HepG2 (cell line): ENCODE results near the gene CMIP. TPM values are rescaled to one million over a fixed set of nuclear protein-coding genes. Genes with fewer than 3 reads are reported as not detected.
A peak's percentile ranks its signal among the peaks of the same experiment; 100 is the strongest.

Source experiments
- ATAC-seq: fragments of 200-7000 bp; cut with Tn5 transposase; 3 replicates; pipeline ENCODE4 v1.9.1; 2020; ENCODE audit warnings: mild to moderate bottlenecking, moderate library complexity
- BruUV-seq: library from RNA; stranded (reverse); fragments of 400-500 nt; replicated peaks from 2 replicates; lab custom pipeline; 2021; lab: Mats Ljungman, UMichigan
- CTCF ChIA-PET: fragments of 300-600 bp; formaldehyde crosslinking; extraction: SDS; loops from one replicate; lab custom pipeline; 2021; ENCODE audit warnings: low total read pairs, inconsistent platforms, low intra/inter-chr PET ratio; lab: Yijun Ruan, JAX
- POLR2A ChIA-PET: fragments of 350-600 bp; sonication (Branson Sonifier 250); formaldehyde crosslinking; loops from one replicate; lab custom pipeline; 2020; ENCODE audit warnings: antibody characterized with exemption, inconsistent platforms; lab: Yijun Ruan, JAX
- DNase-seq: peaks from one replicate; pipeline ENCODE4 v3.0.0-alpha.2; 2015; ENCODE audit warnings: low spot score
- FAIRE-seq: peaks from 3 replicates; lab custom pipeline; 2011; peaks lifted over from hg19 to GRCh38; lab: Jason Lieb, UNC
- H2AFZ ChIP-seq: one replicate; pipeline ENCODE4 v1.6.1; 2011; ENCODE audit warnings: low read length, inconsistent platforms
- H3K27ac ChIP-seq: fragments of 300-600 bp; 3 replicates; pipeline ENCODE4 v1.8.0; 2011; ENCODE audit warnings: mixed run types, mild to moderate bottlenecking, mixed read lengths, low read length, inconsistent platforms; ENCODE audit not compliant: insufficient read depth; ENCODE audit errors: extremely low read length
- H3K27me3 ChIP-seq, 2 experiments: fragments of 200-600 bp in 1 of 2; 2 replicates in 1 of 2; 3 replicates in 1 of 2; pipeline versions ENCODE4 v1.6.0 to v1.8.0; 2011; ENCODE audit warnings: low read length in 2 of 2, mild to moderate bottlenecking in 2 of 2, moderate library complexity in 2 of 2, inconsistent platforms in 1 of 2; ENCODE audit not compliant: insufficient read depth in 2 of 2, control insufficient read depth in 1 of 2
- H3K36me3 ChIP-seq, 2 experiments: fragments of 200-600 bp in 1 of 2; replicated peaks in 1 of 2; 2 replicates in 1 of 2; 3 replicates in 1 of 2; pipeline versions ENCODE4 v1.5.1 to v1.8.0; 2011; ENCODE audit warnings: low read length in 2 of 2, inconsistent platforms in 1 of 2; ENCODE audit not compliant: insufficient read depth in 2 of 2, control insufficient read depth in 1 of 2
- H3K4me1 ChIP-seq: 2 replicates; pipeline ENCODE4 v1.5.1; 2012; ENCODE audit warnings: low read length, inconsistent platforms; ENCODE audit not compliant: insufficient read depth
- H3K4me2 ChIP-seq: 2 replicates; pipeline ENCODE4 v1.6.0; 2011; ENCODE audit warnings: low read depth, low read length, inconsistent platforms
- H3K4me3 ChIP-seq, 3 experiments: fragments of 200-600 bp in 1 of 3; sonication (generic), shearing (Covaris generic) in 1 of 3; replicated peaks in 1 of 3; 2 replicates each; pipeline ENCODE4 v1.5.1; 2011 to 2016; ENCODE audit warnings: low read length in 3 of 3, inconsistent platforms in 2 of 3, low read depth in 2 of 3, mild to moderate bottlenecking in 2 of 3, control low read depth in 1 of 3, mixed read lengths in 1 of 3; ENCODE audit not compliant: insufficient read depth in 1 of 3
- H3K79me2 ChIP-seq: one replicate; pipeline ENCODE4 v1.6.1; 2011; ENCODE audit warnings: low read length, inconsistent platforms; ENCODE audit not compliant: insufficient read depth
- H3K9ac ChIP-seq: 2 replicates; pipeline ENCODE4 v1.6.0; 2011; ENCODE audit warnings: mild to moderate bottlenecking, low read depth, low read length, inconsistent platforms; ENCODE audit not compliant: insufficient read depth
- H3K9me3 ChIP-seq: 2 replicates; pipeline ENCODE4 v1.5.1; 2012; ENCODE audit warnings: mild to moderate bottlenecking, low read length
- H4K20me1 ChIP-seq: 2 replicates; pipeline ENCODE4 v1.6.0; 2011; ENCODE audit warnings: inconsistent platforms, mild to moderate bottlenecking, low read length, moderate library complexity; ENCODE audit not compliant: insufficient read depth
- HNRNPL ChIP-seq: fragments of 200-400 bp; formaldehyde crosslinking; IDR thresholded peaks from 2 replicates; pipeline ENCODE4 v1.6.1; 2017; ENCODE audit warnings: mild to moderate bottlenecking, low read depth, low read length
- RBM22 ChIP-seq: fragments of 200-400 bp; formaldehyde crosslinking; optimal IDR thresholded peaks from 2 replicates; pipeline ENCODE3; 2017; ENCODE audit warnings: mild to moderate bottlenecking, low read length, moderate library complexity
- ZNF124 ChIP-seq: sonication (generic); formaldehyde crosslinking; IDR thresholded peaks from 2 replicates; pipeline ENCODE4 v1.4.0; 2020; ENCODE audit warnings: missing genetic modification reagents
- WGBS: methylation state at CpG from one replicate; pipeline ENCODE4 v1.1.6; 2017; ENCODE audit warnings: low lambda C conversion rate; 5-methylcytosine and 5-hydroxymethylcytosine counted together
- in situ Hi-C: cut with HindIII; loops from 2 replicates; pipeline ENCODE4 v1.10.0; 2017; ENCODE audit warnings: low pct_unique_long_range_greater_than_20kb; ENCODE audit not compliant: extremely low pct_ligation_motif_present
- intact Hi-C: fragments of 100-400 bp; cut with micrococcal nuclease; formaldehyde crosslinking; loops from one replicate; pipeline ENCODE4 v1.10.0; 2022; ENCODE audit not compliant: unreplicated experiment
- polyA plus RNA-seq, 8 experiments: library from polyadenylated mRNA; depleted of rRNA in 3 of 8; stranded (reverse) in 7 of 8; unstranded in 1 of 8; fragments of >200 nt; fragmentation: Illumina TruSeq in 4 of 8; extraction: Trizol in 4 of 8; gene quantifications; 2 replicates each; pipeline versions ENCODE4 v1.2.1 to v1.2.3, GENCODE V29; 2011 to 2016; ENCODE audit warnings: low read depth in 4 of 8, missing spikeins in 1 of 8, mixed read lengths in 1 of 8; ENCODE audit not compliant: insufficient read depth in 1 of 8
- total RNA-seq, 5 experiments: library from RNA; depleted of rRNA; stranded (reverse); fragments of >200 nt; fragmentation: Illumina TruSeq; extraction: Trizol; gene quantifications; 2 replicates each; pipeline ENCODE4 v1.2.3, GENCODE V29; 2016; ENCODE audit warnings: low read depth in 1 of 5
- TF ChIP-seq, protein P1 (sequence below): sonication (generic); formaldehyde crosslinking; IDR thresholded peaks from 2 replicates; pipeline ENCODE4 v1.5.0; 2020; ENCODE audit warnings: mild to moderate bottlenecking, missing genetic modification reagents, borderline replicate concordance
- TF ChIP-seq, protein P2 (sequence below): sonication (generic); formaldehyde crosslinking; IDR thresholded peaks from 2 replicates; pipeline ENCODE4 v1.5.0; 2020; ENCODE audit warnings: missing genetic modification reagents, mild to moderate bottlenecking, borderline replicate concordance
- TF ChIP-seq, protein P3 (sequence below): sonication (generic); formaldehyde crosslinking; IDR thresholded peaks from 2 replicates; pipeline ENCODE4 v1.5.0; 2020; ENCODE audit warnings: mild to moderate bottlenecking, missing genetic modification reagents

CMIP gene
- total and polyA plus RNA-seq, 2 of the 13 experiments (the other 11 are each of a cell fraction or from before 2014, with no cell fraction given): 10.9 to 18.1 TPM

DNA sequence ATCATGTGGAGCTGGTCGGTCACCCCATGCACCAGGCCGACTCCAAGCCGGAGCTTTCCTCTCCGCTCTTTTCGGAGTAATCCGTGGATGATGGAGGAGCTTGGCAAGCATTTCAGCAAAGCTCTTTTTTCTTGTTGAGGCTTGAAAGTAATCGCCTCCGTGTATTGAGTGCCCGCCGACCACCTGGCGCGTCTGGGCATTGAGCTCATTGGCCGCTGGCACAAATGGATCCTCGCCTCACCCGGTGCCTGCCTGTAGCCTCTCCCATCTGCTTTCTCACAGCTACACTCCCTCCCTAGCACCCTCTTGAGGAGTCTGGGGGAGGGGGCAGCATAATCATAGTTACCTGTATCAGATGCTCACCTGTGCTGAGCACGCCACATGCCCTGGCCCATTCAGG lies 148.9 kb downstream of the CMIP start:
- Histone ChIP-seq H3K4me2 (no peak overlapping the region), H3K9me3 (no peaks in the 10 kb centered on the region), H3K9ac (no peak overlapping the region), H3K4me3 (no peak overlapping the region), H3K27ac (no peak overlapping the region), H3K4me1 (peaks cover 57% of the 10 kb centered on the region), H4K20me1 (peaks cover 74% of the 10 kb centered on the region), H2AFZ (no peak overlapping the region), H3K36me3 (peaks cover 6 to 21% of the 10 kb centered on the region in 2 experiments; a peak in 3 of 5 replicates), H3K27me3 (no peaks in the 10 kb centered on the region), H3K79me2 (peaks cover 73% of the 10 kb centered on the region)
- in situ Hi-C loops: no loop called here
- ATAC-seq (no peak), FAIRE-seq (no peak), DNase-seq (no peak)
- TF ChIP-seq, protein P1, sequence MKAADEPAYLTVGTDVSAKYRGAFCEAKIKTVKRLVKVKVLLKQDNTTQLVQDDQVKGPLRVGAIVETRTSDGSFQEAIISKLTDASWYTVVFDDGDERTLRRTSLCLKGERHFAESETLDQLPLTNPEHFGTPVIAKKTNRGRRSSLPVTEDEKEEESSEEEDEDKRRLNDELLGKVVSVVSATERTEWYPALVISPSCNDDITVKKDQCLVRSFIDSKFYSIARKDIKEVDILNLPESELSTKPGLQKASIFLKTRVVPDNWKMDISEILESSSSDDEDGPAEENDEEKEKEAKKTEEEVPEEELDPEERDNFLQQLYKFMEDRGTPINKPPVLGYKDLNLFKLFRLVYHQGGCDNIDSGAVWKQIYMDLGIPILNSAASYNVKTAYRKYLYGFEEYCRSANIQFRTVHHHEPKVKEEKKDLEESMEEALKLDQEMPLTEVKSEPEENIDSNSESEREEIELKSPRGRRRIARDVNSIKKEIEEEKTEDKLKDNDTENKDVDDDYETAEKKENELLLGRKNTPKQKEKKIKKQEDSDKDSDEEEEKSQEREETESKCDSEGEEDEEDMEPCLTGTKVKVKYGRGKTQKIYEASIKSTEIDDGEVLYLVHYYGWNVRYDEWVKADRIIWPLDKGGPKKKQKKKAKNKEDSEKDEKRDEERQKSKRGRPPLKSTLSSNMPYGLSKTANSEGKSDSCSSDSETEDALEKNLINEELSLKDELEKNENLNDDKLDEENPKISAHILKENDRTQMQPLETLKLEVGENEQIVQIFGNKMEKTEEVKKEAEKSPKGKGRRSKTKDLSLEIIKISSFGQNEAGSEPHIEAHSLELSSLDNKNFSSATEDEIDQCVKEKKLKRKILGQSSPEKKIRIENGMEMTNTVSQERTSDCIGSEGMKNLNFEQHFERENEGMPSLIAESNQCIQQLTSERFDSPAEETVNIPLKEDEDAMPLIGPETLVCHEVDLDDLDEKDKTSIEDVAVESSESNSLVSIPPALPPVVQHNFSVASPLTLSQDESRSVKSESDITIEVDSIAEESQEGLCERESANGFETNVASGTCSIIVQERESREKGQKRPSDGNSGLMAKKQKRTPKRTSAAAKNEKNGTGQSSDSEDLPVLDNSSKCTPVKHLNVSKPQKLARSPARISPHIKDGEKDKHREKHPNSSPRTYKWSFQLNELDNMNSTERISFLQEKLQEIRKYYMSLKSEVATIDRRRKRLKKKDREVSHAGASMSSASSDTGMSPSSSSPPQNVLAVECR (CRISPR knock-in tag): 0 out of 2 replicates have a peak, but pooled peaks have one; percentile 15
- TF ChIP-seq RBM22 (peak; percentile 44), HNRNPL (0 out of 2 replicates have a peak, but pooled peaks have one; percentile 50), ZNF124 (CRISPR knock-in tag) (no peak)
- TF ChIP-seq, protein P2, sequence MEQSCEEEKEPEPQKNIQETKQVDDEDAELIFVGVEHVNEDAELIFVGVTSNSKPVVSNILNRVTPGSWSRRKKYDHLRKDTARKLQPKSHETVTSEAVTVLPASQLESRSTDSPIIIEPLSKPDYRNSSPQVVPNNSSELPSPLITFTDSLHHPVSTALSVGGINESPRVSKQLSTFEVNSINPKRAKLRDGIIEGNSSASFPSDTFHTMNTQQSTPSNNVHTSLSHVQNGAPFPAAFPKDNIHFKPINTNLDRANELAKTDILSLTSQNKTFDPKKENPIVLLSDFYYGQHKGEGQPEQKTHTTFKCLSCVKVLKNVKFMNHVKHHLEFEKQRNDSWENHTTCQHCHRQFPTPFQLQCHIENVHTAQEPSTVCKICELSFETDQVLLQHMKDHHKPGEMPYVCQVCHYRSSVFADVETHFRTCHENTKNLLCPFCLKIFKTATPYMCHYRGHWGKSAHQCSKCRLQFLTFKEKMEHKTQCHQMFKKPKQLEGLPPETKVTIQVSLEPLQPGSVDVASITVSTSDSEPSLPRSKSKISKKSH (CRISPR knock-in tag): peak; percentile 33; the same call in 1 of the 2 replicates
- TF ChIP-seq, protein P3, sequence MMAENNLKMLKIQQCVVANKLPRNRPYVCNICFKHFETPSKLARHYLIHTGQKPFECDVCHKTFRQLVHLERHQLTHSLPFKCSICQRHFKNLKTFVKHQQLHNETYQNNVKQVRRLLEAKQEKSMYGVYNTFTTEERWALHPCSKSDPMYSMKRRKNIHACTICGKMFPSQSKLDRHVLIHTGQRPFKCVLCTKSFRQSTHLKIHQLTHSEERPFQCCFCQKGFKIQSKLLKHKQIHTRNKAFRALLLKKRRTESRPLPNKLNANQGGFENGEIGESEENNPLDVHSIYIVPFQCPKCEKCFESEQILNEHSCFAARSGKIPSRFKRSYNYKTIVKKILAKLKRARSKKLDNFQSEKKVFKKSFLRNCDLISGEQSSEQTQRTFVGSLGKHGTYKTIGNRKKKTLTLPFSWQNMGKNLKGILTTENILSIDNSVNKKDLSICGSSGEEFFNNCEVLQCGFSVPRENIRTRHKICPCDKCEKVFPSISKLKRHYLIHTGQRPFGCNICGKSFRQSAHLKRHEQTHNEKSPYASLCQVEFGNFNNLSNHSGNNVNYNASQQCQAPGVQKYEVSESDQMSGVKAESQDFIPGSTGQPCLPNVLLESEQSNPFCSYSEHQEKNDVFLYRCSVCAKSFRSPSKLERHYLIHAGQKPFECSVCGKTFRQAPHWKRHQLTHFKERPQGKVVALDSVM: no peak
- BruUV-seq: no TSS peak
- ChIA-PET CTCF (no interaction called here), POLR2A (interaction anchor here (1.8 kb wide), 1 partner anchor 11 kb away, joined by 7 read pairs; no protein-coding TSS in a partner anchor)
- intact Hi-C loops: no loop called here
- 94% methylated on average over 16 of the region's 16 CpGs for WGBS
